K562 (cell line): ENCODE measurements around the gene CHST14. TPM values are rescaled to one million over a fixed set of nuclear protein-coding genes. Genes with fewer than 3 reads are reported as not detected.

Source experiments
- BMI1 ChIP-seq: fragments of 150-350 bp; IDR thresholded peaks from 2 replicates; pipeline ENCODE4 v1.6.1; 2014; ENCODE audit warnings: low read length
- ETV5 ChIP-seq: sonication (generic); formaldehyde crosslinking; IDR thresholded peaks from 2 replicates; pipeline ENCODE4 v1.4.0; 2020; ENCODE audit warnings: low read depth, mild to moderate bottlenecking, missing genetic modification reagents
- FOXA1 ChIP-seq: fragments of 450-650 bp; IDR thresholded peaks from 2 replicates; pipeline ENCODE4 v1.6.1; 2016; ENCODE audit warnings: mild to moderate bottlenecking, borderline replicate concordance
- FOXP4 ChIP-seq: sonication (generic); formaldehyde crosslinking; IDR thresholded peaks from 2 replicates; pipeline ENCODE4 v1.8.0; 2022; ENCODE audit warnings: mild to moderate bottlenecking, missing genetic modification reagents, borderline replicate concordance
- GABPB1 ChIP-seq: sonication (generic); formaldehyde crosslinking; IDR thresholded peaks from 2 replicates; pipeline ENCODE4 v1.8.0; 2022; ENCODE audit warnings: mild to moderate bottlenecking, missing genetic modification reagents
- ILK ChIP-seq: fragments of 450-650 bp; IDR thresholded peaks from 2 replicates; pipeline ENCODE4 v1.6.1; 2016; ENCODE audit warnings: missing genetic modification characterization, low read depth, mild to moderate bottlenecking, missing compliant biosample characterization, moderate library complexity, borderline replicate concordance
- JUN ChIP-seq, 2 experiments: sonication (generic) in 1 of 2; formaldehyde crosslinking in 1 of 2; IDR thresholded peaks; 2 replicates each; pipeline versions ENCODE4 v1.6.1 to v1.8.0; 2012 to 2022; ENCODE audit warnings: borderline replicate concordance in 2 of 2, mild to moderate bottlenecking in 2 of 2, improper control_type of control experiment in 1 of 2, low read depth in 1 of 2, low read length in 1 of 2, missing genetic modification reagents in 1 of 2
- MCM2 ChIP-seq: fragments of 450-650 bp; IDR thresholded peaks from 2 replicates; pipeline ENCODE4 v1.6.1; 2017; ENCODE audit warnings: low read depth, mild to moderate bottlenecking
- MED1 ChIP-seq: sonication (generic); formaldehyde crosslinking; IDR thresholded peaks from 2 replicates; pipeline ENCODE4 v1.8.1; 2023; ENCODE audit warnings: missing genetic modification reagents, borderline replicate concordance
- MIER1 ChIP-seq: fragments of 450-650 bp; IDR thresholded peaks from 2 replicates; pipeline ENCODE4 v1.6.1; 2016; ENCODE audit warnings: antibody characterized with exemption, mild to moderate bottlenecking, low read depth
- NFIX ChIP-seq: fragments of 250-450 bp; sonication (Bioruptor Pico); IDR thresholded peaks from 2 replicates; pipeline ENCODE4 v1.4.0; 2020; ENCODE audit warnings: low read depth, mild to moderate bottlenecking, moderate library complexity
- RFX7 ChIP-seq: fragments of 250-450 bp; sonication (Bioruptor Pico); IDR thresholded peaks from 2 replicates; pipeline ENCODE4 v1.5.1; 2021; ENCODE audit warnings: mild to moderate bottlenecking
- RNF219 ChIP-seq: fragments of 250-450 bp; sonication (Bioruptor Pico); IDR thresholded peaks from 2 replicates; pipeline ENCODE4 v1.5.0; 2022; ENCODE audit warnings: mild to moderate bottlenecking
- SAP30 ChIP-seq: fragments of 200-600 bp; sonication (generic); IDR thresholded peaks from 2 replicates; pipeline ENCODE4 v1.6.1; 2012; ENCODE audit warnings: borderline replicate concordance, low read depth, mild to moderate bottlenecking, moderate library complexity, low read length, control low read depth, inconsistent platforms; ENCODE audit not compliant: insufficient read depth, poor library complexity, severe bottlenecking
- ZNF280A ChIP-seq: fragments of 450-650 bp; IDR thresholded peaks from 2 replicates; pipeline ENCODE4 v1.6.1; 2018; ENCODE audit warnings: mild to moderate bottlenecking, low read depth; ENCODE audit not compliant: partially characterized antibody
- ZNF511 ChIP-seq: sonication (generic); formaldehyde crosslinking; IDR thresholded peaks from 2 replicates; pipeline ENCODE4 v1.8.0; 2022; ENCODE audit warnings: mild to moderate bottlenecking, missing genetic modification reagents
- polyA plus RNA-seq, 8 experiments: library from polyadenylated mRNA; depleted of rRNA in 4 of 8; stranded (reverse) in 5 of 8; unstranded in 3 of 8; fragments of >200 nt; fragmentation: Nextera tagmentation in 2 of 8; fragmentation: Illumina TruSeq in 1 of 8; extraction: Ambion mirVana in 2 of 8; extraction: Trizol in 1 of 8; gene quantifications; 2 replicates each; pipeline versions ENCODE4 v1.2.1 to v1.2.3, GENCODE V29; 2011 to 2014; ENCODE audit warnings: inconsistent platforms in 1 of 8, missing spikeins in 1 of 8
- total RNA-seq, 7 experiments: library from RNA; depleted of rRNA in 6 of 7; stranded (reverse); fragments of >200 nt in 6 of 7; fragmentation: Illumina TruSeq in 2 of 7; extraction: Trizol in 2 of 7; gene quantifications; 2 replicates each; pipeline versions ENCODE4 v1.2.1 to v1.2.3, GENCODE V29; 2011 to 2021; ENCODE audit warnings: low replicate concordance in 1 of 7
- TF ChIP-seq, protein P1 (sequence below): fragments of 250-450 bp; sonication (Bioruptor Pico); IDR thresholded peaks from 2 replicates; pipeline ENCODE4 v1.8.0; 2021; ENCODE audit warnings: moderate library complexity, mild to moderate bottlenecking, inconsistent platforms
- TF ChIP-seq, protein P2 (sequence below): fragments of 250-450 bp; sonication (Bioruptor Pico); IDR thresholded peaks from 2 replicates; pipeline ENCODE4 v1.5.0; 2020; ENCODE audit warnings: mild to moderate bottlenecking

Gene CHST14
- total and polyA plus RNA-seq, 9 of the 15 experiments (the other 6 are each of a cell fraction or from before 2014, with no cell fraction given): 1.6 to 12.1 (median 4.5) TPM

DNA sequence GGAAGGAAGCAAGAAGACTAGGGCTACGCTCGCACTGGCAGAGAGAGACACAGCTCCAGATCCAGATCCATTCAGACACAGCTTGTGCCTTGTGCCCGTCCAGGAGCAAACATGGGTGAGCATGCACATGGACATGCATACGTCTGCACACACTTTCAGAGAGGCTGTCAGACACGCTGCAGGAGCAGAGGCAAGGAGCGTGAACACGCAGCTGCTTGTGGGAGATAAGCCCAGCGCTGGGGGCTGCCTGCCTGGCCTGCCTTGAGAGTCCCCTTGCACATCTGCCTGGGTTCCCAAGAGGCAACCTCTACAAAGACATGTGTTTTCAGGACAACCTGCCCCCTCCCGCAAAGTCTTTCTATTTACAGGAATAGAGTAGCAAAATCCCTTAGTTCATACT lies 43.6 kb upstream of the CHST14 start (continued):
- TF ChIP-seq SAP30 (no peak), ETV5 (CRISPR knock-in tag) (no peak), RNF219 (CRISPR knock-in tag) (no peak), ZNF511 (CRISPR knock-in tag) (no peak), FOXA1 (no peak), FOXP4 (CRISPR knock-in tag) (no peak), ZNF280A (no peak), BMI1 (no peak), JUN (IDR thresholded peaks at IDR 0.05; ENCODE audit: borderline replicate concordance, low read depth, low read length) (no peak), JUN (CRISPR knock-in tag; IDR thresholded peaks at IDR 0.05; ENCODE audit: borderline replicate concordance) (no peak), GABPB1 (CRISPR knock-in tag) (no peak), MCM2 (no peak), ILK (tag) (no peak), MED1 (no peak), MIER1 (no peak), NFIX (no peak), RFX7 (no peak)
- TF ChIP-seq, protein P1, sequence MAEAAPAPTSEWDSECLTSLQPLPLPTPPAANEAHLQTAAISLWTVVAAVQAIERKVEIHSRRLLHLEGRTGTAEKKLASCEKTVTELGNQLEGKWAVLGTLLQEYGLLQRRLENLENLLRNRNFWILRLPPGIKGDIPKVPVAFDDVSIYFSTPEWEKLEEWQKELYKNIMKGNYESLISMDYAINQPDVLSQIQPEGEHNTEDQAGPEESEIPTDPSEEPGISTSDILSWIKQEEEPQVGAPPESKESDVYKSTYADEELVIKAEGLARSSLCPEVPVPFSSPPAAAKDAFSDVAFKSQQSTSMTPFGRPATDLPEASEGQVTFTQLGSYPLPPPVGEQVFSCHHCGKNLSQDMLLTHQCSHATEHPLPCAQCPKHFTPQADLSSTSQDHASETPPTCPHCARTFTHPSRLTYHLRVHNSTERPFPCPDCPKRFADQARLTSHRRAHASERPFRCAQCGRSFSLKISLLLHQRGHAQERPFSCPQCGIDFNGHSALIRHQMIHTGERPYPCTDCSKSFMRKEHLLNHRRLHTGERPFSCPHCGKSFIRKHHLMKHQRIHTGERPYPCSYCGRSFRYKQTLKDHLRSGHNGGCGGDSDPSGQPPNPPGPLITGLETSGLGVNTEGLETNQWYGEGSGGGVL: no peak
- TF ChIP-seq, protein P2, sequence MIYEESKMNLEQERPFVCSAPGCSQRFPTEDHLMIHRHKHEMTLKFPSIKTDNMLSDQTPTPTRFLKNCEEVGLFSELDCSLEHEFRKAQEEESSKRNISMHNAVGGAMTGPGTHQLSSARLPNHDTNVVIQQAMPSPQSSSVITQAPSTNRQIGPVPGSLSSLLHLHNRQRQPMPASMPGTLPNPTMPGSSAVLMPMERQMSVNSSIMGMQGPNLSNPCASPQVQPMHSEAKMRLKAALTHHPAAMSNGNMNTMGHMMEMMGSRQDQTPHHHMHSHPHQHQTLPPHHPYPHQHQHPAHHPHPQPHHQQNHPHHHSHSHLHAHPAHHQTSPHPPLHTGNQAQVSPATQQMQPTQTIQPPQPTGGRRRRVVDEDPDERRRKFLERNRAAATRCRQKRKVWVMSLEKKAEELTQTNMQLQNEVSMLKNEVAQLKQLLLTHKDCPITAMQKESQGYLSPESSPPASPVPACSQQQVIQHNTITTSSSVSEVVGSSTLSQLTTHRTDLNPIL (CRISPR knock-in tag): no peak
